Measurements from ENCODE around the gene ENTREP3.
A peak's percentile ranks its signal among the peaks of the same experiment; 100 is the strongest.
"Not testable (repeated sequence)": the region's sequence is repeated elsewhere in the genome, so short reads cannot be mapped to it uniquely, and the experiment has no call there.

The ENTREP3 gene

DNA sequence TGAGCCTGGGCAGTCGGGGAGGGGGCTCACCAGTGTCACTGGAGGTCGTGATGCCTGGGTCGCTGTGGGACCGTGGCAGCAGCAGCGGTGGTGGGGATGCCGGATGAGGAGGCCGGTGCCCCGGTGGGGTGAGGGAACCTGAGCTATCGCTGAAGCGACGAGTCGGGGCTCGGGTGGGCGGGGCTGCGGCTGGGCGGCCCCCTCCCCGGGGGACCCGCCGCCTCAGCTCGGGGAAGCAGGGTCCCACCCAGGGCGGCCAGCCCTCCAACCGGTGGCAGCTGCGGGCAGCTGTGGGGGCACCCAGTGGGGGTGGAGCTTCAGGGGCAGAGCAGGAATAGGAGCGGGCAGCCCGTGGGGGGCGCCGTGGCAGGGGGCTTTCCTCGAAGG lies 5.0 kb downstream of the ENTREP3 start:
- DNase-seq, result no peak

DNA sequence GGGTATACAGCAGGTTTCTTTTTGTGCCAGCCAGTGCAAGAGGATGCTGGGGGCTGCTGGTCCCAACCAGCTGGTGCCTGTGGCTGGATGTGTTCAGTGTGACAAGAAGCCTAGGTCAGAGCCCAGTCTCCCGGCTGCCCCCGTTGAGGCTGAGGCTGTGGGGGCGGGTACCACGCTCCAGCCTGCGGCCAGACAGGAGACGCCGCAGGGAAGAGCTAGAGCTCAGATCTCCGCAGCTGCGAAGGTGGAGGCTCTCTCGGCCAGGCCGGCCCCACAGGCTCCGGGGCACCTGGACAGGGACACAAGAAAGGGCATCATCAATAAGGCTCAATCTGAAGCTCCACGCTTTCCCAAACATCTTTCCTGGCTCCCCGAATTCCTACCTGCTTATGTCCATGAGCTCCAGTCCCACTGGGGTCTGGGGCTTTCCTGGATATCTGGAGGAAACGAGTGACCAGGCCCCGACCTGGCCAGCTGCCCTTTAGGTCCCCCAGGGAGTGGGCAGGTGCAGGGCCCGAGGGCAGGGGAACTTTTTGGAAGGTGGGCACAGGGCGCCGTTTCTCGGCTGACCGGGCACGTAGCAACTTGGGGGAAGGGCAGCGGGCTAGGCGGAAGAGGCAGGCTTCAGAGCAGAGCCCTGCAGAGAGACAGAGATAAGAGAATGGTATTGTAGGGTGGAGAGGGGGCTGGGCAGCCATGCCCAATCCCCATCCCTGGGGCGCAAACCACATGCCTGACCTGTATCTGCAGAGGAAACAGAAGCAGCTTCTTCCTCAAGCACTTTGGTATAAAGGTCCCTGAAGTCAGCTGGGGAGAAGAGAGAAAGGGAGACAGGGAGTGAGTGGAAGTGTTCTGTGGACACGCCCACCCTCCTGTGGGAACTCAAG lies 7.4 kb downstream of the ENTREP3 start:
- DNase-seq, result no peak

DNA sequence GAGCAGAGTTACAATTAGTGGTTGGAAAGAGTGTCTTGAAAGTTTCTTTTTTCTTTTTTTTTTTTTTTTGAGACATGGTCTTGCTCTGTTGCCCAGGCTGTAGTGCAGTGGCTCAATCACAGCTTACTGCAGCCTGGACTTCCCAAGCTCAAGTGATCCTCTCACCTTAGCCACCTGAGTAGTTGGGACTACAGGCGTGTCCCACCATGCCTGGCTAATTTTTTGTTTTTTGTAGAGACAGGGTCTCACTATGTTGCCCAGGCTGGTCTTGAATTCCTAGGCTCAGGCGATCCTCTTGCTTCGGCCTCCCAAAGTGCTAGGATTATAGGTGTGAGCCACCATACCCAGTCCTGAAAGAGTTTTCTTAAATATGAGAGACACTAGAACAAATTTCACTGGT lies 8.5 kb downstream of the ENTREP3 start:
- not testable (repeated sequence) for DNase-seq

DNA sequence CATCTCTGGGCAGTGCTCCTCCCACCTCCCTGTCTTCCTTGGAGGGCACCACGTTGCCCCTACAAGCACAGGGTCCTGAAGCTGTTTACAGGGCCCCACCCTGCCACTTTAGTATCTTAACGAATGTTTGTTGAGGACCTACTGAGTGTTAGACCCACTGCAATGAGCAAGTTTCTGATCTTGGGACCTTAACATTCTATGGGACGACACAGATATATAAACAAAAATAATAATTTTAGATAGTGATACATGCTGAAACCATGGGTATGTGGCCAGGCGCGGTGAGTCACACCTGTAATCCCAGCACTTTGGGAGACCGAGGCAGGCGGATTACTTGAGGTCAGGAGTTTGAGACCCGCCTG lies 10.1 kb downstream of the ENTREP3 start:
- DNase-seq, result no peak

DNA sequence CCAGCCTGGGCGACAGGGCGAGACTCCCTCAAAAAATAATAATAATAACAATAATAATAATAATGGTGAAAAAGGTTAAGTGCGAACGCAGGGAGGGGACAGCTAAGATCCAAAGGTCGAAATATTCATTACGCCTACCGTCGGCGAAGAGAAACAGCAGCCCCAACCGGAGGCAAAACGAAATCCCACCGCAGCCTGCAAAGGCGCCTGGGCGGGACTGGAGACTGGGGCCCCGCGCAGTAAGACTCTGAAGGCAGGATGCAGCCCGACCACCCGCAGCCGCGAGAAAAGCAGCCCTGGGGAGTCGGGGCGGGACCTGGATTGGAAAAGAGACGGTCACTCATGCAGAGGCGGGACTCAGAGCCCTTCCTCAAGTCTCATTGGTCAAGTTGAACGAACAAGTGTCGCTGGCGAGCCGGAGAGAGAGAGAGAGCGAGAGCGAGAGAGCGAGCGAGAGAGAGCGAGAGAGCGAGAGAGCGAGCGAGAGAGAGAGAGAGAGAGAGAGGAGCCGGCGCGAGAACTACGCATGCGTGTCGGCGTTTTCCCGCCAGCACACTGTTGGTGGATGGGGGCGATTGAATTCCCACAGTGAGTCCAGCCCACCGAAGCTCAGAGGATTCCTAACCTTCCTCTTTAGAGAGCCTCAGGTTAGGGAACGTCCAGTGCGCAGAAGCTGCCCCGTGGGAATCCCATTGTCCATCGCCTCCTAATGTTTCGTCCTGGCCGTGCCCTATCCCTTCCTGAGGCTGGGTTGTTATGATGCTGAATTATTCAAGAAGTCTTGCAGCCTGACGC lies 10.7 kb downstream of the ENTREP3 start:
- peak; percentile 98 for DNase-seq

DNA sequence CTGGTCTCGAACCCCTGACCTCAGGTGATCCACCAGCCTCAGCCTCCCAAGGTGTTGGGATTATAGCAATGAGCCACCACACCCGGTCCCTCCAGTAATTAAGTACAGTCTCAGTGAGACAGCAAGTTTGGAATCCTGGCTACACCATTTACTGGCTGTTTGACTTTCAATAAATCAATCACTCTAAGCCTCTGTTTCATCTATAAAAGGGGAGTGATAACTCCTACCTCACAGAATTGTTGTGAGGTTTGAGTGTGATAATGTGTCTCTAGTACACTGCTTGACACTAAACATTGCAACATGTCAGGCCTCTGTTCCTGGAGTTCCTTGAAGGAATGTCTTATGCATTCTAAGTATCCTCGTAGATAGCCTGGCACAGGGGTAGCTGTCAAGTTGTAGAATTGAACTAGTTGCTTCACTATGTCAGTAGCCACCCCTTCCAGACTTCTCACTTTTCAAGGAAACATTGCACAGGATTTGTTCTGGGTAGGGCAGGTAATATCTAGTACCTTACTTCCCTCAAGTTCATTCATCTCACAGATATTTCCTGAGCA lies 12.4 kb downstream of the ENTREP3 start:
- no peak for DNase-seq

DNA sequence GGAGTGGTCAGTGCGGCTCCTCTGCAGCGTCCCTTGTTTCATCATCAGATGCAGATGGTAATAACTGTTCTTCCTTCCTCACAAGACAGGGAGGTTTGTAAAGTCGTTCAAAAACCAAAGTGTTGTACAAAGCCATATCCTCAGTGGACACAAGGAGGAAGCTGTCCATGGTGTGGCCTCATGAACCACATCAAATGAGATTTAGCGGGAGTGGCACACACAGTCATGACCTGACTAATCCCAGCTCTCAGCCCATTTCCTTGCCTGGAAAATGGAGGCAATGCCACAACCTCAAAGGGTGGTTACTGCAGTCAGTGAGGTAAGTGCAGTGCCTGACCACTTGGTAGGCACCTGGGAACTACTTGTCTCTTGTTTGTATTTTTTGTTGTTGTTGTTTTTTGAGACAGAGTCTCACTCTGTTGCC lies 13.4 kb downstream of the ENTREP3 start:
- DNase-seq, result peak; percentile 28

DNA sequence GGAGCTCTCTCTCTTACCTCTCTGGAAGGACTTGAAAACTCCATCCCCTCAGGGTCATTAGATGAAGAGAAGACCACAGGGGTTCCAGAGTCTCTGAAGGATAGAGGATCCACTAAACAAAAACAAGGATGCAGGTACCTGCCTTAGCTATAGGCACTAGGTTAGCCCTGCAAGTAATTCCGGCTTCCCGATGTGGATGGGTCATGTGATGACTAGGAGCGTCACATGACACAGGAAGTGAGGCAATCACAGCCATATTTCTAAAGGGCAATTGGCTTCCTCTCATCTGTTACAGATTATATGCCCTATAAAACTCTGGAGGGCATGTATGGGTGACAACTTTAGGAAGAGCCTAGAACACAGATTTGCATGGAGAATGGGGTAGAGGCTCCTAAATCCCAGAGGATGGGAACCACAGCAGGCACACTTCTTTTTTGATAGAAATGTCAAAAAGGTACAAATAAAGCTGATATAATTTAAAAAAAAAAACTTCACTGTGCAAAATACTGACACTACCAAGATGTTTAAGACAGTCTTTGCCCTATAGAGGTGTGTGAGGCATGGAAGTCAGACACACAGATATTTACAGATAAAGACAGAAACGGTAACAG lies 14.1 kb downstream of the ENTREP3 start:
- peak; percentile 85 for DNase-seq

DNA sequence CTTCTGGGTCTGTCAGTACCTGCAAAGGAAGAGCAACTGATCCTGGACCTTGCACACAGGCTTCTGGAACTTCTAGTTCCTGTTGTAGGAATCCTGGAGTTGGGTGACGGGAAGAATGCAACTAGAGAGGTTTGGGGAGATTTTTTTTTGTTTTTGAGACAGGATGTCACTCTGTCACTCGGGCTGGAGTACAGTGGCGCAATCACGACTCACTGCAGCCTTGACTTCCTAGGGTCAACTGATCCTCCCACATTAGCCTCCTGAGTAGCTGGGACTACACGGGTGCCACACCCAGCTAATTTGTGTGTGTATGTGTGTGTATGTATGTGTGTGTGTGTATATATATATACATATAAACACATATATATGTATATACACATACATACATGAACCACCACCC lies 18.8 kb downstream of the ENTREP3 start:
- no peak for DNase-seq

DNA sequence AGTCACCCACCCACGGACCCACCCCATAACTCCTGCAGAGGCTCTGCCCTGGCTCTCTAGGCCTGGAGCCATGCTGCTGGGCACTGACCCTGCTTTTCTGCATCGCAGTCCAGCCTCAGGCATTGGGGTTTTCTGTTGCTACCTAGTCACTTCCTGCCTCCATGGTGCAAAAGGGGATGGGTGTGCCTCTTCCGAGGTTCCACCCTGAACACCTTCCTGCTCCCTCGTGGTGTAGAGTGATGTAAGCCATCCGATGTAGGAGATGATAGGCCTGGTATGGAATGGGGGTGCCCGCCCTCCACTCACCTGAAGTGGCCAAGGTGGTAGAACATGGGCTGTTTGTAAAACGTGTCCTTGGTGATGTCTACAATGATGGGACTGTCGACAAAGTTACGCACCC lies 19.9 kb downstream of the ENTREP3 start:
- DNase-seq, result peak; percentile 49

DNA sequence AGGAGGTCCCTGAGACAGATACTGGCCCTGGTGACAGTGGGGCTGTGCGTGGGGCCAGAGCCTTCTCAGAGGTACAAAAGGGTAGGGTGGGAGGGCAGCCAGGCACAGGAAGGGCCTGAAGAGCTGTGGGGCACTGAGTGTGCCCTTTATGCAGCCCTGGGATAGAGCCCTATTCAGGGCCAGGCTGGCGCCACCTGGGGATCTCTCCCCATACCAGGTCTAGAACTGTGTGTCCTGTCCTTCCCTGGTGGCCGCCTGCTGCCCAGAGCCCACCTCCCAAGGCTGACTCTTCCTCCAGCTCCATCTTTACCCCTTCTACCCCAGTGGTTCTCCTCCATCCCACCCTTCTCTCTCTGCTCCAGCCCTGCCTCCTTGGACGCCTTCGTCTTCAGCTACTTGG lies 21.8 kb downstream of the ENTREP3 start:
- DNase-seq, result not testable (repeated sequence)

DNA sequence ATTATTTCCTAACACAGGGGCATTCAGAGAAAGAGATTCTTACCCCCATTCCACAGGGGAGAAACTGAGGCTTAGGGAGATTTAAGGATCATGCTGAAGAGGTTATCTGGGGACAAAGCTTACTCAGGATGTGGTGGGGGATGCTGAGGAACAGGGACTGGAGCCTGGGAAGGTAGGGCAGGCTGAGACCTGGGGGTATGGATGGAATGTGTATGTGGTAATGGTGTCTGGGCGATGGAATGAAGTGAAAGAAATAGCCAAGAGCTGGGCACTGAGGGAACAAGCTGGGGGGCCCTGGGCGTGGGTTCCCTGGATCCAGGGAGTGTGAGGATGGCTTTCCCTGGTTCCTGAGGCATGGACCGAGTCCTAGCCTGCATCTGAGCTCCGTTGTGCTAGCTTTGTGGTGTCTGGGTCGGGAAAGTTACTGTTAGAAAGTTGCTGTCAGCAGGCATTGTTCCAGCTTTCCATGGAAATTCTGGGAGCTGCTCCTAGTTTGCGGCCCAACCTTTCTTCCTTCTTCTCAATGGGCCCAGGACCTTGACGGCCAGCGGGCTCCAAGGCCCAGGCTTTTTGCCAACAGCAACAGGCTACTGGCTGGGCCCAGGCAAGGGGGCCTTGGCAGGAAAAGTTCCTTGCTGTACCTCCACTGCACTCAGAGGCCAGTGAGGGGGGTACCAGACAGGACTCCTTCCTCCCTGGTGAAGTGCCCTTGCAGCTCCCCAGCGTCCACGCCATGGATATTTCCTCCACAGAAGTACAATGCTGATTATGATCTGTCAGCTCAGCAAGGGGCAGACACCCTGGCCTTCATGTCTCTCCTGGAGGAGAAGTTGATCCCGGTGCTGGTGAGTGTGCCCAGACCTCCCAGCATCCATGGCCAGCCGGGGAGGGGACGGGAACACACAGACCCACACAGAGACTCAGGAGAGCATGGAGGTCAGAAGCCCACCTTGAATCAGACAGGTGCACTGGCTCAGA lies 23.0 kb downstream of the ENTREP3 start:
- DNase-seq, result not testable (repeated sequence)

DNA sequence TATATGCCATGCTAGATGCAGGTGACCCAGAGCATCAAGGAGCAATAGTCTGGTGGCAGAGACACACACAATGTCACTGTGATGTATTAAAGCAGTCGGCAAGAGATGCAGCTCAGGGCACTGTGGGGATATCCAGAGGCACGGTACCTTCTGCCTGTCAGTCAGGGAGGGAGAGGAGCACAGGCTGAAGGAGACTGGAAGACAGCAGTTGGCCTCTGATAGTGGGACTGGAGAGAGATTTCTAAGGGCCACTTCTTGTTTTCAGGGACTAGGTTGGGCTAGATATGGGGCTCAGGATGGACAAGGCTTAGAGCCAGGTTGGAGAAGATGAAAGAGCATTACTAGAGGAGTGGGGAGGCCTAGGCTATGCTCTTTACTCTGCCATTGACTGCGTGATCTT lies 24.0 kb downstream of the ENTREP3 start:
- not testable (repeated sequence) for DNase-seq

DNA sequence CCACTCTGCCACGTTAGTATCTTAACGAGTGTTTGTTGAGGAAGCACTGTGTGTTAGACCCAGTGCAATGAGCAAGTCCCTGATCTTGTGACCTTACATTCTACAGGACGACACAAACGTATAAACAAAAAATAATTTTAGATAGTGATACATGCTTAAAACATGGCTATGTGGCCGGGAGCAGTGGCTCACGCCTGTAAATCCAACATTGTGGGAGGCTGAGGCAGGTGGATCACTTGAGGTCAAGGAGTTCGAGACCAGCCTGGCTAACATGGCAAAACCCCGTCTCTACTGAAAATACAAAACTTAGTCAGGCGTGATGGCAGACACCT lies 27.2 kb downstream of the ENTREP3 start:
- no peak for DNase-seq

DNA sequence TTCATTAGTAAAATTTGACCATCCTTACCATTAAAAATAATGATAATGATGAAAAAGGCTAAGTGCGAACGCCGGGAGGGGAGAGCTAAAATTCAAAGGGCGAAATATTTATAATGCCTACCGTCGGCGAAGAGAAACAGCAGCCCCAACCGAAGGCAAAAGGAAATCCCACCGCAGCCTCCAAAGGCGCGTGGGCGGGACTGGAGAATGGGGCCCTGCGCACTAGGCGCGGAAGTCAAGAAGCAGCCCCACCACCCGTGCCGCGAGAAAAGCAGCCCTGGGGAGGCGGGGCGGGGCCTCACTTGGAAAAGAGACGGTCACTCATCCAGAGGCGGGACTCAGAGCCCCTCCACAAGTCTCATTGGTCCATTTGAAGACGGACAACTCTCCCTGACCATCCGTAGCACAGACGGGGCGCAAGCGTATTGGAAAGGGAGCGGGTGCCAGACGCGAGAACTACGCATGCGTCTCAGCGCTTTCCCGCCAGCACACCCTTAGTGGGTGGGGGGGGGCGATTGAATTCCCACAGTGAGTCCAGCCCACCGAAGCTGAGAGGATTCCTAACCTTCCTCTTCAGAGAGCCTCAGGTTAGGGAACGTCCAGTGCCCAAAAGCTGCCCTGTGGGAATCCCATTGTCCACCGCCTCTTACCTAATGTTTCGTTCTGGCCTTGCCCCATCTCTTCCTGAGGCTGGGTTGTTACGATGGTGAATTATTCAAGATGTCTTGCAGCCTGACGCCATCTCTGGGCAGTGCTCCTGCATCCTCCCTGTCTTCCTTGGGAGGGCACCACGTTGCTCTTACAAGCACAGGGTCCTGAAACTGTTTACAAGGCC lies 27.8 kb downstream of the ENTREP3 start:
- DNase-seq, result peak; percentile 100

DNA sequence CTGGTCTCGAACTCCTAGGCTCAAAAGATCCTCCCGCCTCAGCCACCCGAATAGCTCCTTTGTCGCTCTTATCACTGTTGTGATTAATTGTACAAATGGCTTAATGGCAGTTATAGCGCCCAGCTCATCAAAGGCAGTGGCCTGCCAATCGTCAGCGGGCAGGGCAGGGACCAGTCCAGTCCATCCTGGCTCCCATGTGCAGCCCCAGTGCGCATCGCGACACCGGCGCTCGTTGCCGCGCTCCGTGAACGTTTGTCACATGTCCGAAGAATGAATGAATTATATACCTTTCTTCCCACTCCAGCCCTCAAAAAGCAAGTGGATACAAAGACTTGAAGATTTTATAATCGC lies 28.4 kb downstream of the ENTREP3 start:
- DNase-seq, result no peak

DNA sequence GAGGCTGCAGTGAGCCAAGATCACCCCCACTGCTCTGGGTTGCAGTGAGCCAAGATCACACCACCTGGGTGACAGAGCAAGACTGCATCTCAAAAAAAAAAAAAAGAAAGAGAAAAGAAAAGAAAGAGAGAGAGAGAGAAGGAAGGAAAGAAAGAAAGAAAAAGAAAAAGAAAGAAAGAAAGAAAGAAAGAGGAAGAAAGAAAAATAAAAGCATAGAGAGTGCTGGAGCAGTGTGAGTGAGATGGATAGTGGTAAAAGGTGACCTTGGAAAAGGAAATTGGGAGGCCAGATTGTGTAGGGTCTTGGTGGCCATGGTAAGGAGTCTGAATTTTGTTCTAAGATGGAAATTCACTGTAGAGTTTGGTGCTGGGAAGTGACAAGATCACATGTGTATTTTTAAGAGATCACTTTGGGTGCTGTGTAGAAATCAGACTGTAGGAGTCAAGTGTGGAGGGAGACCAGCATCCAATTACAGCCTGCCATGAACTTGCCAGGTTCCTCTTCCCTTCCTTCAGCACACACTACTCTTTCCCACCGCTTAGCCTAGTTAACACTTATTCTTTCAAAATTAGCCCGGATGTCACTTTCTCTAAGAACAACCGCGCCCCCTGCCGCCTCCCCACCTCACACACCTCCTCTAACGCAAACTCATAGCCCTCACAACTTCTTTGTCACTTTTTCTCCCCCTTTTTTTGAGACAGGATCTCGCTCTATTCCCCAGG lies 28.9 kb downstream of the ENTREP3 start:
- DNase-seq, result peak; percentile 89

DNA sequence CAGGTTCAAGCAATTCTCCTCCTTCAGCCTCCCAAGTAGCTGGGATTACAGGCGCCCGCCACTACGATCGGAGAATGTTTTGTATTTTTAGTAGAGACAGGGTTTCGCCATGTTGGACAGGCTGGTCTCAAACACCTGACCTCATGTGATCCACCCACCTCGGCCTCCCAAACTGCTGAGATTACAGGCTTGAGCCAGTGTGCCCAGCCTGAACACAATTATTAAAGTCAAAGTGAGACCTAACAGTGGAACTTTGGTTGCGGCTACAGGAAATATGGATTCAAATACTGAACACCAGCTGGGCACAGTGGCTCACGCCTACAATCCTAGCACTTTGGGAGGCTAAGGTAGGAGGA lies 29.9 kb downstream of the ENTREP3 start:
- DNase-seq, result not testable (repeated sequence)

DNA sequence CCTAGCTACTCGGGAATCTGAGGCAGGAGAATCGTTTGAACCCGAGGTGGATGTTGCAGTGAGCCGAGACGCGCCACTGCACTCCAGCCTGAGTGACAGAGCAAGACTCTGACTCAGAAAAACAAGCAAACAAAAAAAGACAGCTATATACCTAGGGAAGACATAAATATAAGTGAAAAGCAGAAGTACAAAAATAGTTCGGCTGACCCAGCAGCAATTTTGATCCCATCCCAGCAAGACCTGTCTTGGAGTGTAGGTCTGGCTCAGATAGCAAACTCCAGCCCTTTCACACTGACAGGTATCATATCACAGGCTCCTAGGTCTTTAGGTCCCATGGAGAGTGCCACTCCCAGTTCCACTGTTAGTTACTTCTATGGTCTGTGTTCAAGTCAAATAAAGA lies 32.2 kb downstream of the ENTREP3 start:
- DNase-seq, result no peak

DNA sequence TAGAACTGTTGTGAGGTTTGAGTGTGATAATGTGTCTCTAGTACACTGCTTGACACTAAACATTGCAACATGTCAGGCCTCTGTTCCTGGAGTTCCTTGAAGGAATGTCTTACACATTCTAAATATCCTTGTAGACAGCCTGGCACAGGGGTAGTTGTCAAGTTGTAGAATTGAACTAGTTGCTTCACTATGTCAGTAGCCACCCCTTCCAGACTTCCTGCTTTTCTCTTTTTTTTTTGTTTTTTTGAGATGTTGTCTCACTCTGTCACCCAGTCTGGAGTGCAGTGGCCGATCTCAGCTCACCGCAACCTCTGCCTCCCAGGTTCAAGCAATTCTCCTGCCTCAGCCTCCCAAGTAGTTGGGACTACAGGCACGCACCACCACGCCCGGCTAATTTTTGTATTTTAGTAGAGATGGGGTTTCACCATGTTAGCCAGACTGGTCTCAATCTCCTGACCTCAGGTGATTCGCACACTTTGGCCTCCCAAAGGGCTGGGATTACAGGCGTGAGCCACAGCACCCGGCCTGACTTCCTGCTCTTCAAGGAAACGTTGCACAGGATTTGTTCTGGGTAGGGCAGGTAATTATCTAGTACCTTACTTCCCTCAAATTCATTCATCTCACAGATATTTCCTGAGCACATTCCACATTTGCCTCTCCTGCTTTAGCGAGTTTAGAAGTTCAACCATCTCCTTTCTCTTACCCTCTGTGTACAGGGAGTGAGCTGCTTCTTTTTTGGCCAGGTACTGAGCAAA lies 34.9 kb downstream of the ENTREP3 start:
- not testable (repeated sequence) for DNase-seq
